Esophagus muscularis mucosa (tissue), 4 donors: ENCODE results near the gene REEP6. TPM values are rescaled to one million over a fixed set of nuclear protein-coding genes. Genes with fewer than 3 reads are reported as not detected.

Source experiments
- DNase-seq: peaks from one replicate; pipeline ENCODE4 v3.0.0-alpha.2; 2017; ENCODE audit errors: extremely low spot score
- H3K27ac ChIP-seq, 4 donors: fragments of 200-600 bp; sonication (generic); replicated peaks in 1 of 4; 1 replicate in 3 of 4; 2 replicates in 1 of 4; pipeline ENCODE4 v1.5.1; 2016 to 2019; ENCODE audit warnings: mild to moderate bottlenecking in 1 of 4
- H3K27me3 ChIP-seq, 4 donors: fragments of 200-600 bp; sonication (generic); one replicate each; pipeline versions ENCODE4 v1.5.1 to v1.6.0; 2016 to 2019
- H3K36me3 ChIP-seq, 4 donors: fragments of 200-600 bp; sonication (generic); one replicate each; pipeline ENCODE4 v1.5.1; 2016 to 2019
- H3K4me1 ChIP-seq, 4 donors: fragments of 200-600 bp; sonication (generic); one replicate each; pipeline ENCODE4 v1.5.1; 2016 to 2019
- H3K4me3 ChIP-seq, 4 donors: fragments of 200-600 bp; sonication (generic); 1 replicate in 2 of 4; 2 replicates in 2 of 4; pipeline ENCODE4 v1.5.1; 2016 to 2019; ENCODE audit warnings: mild to moderate bottlenecking in 4 of 4, moderate library complexity in 1 of 4
- H3K9me3 ChIP-seq, 4 donors: fragments of 200-600 bp; sonication (generic); 1 replicate in 3 of 4; 2 replicates in 1 of 4; pipeline ENCODE4 v1.5.1; 2016 to 2019
- EP300 ChIP-seq: sonication (generic); formaldehyde crosslinking; IDR thresholded peaks from one replicate; pipeline ENCODE4 v1.6.1; 2017; ENCODE audit warnings: antibody characterized with exemption
- POLR2A ChIP-seq: fragments of 450-650 bp; IDR thresholded peaks from one replicate; pipeline ENCODE4 v1.6.1; 2017; ENCODE audit warnings: antibody characterized with exemption, moderate library complexity, mild to moderate bottlenecking, low read depth
- POLR2AphosphoS5 ChIP-seq, 2 donors: sonication (generic); formaldehyde crosslinking; IDR thresholded peaks; one replicate each; pipeline ENCODE4 v1.6.1; 2017; ENCODE audit warnings: antibody characterized with exemption in 2 of 2
- WGBS: methylation state at CpG from one replicate; pipeline ENCODE4 v1.1.5; 2018; 5-methylcytosine and 5-hydroxymethylcytosine counted together
- intact Hi-C: fragments of 100-400 bp; cut with DNase I; formaldehyde crosslinking; loops from one replicate; pipeline ENCODE4 v1.15.1; 2023
- total RNA-seq, 4 donors: library from RNA; depleted of rRNA; stranded (reverse); fragments of >200 nt; gene quantifications; one replicate each; pipeline versions ENCODE4 v1.1.0 to v1.2.1, GENCODE V29; 2016
- TF ChIP-seq, protein P1 (sequence below), 3 experiments: fragments of 200-600 bp in 2 of 3; fragments of 450-650 bp in 1 of 3; sonication (generic) in 2 of 3; IDR thresholded peaks; one replicate each; pipeline ENCODE4 v1.5.1; 2017 to 2019; ENCODE audit warnings: antibody characterized with exemption in 3 of 3, mild to moderate bottlenecking in 2 of 3, moderate library complexity in 1 of 3

Gene REEP6
- total RNA-seq, 4 donors from 2014 or later = 0.23 to 2.3 (median 0.99) TPM; not detected in 1

DNA sequence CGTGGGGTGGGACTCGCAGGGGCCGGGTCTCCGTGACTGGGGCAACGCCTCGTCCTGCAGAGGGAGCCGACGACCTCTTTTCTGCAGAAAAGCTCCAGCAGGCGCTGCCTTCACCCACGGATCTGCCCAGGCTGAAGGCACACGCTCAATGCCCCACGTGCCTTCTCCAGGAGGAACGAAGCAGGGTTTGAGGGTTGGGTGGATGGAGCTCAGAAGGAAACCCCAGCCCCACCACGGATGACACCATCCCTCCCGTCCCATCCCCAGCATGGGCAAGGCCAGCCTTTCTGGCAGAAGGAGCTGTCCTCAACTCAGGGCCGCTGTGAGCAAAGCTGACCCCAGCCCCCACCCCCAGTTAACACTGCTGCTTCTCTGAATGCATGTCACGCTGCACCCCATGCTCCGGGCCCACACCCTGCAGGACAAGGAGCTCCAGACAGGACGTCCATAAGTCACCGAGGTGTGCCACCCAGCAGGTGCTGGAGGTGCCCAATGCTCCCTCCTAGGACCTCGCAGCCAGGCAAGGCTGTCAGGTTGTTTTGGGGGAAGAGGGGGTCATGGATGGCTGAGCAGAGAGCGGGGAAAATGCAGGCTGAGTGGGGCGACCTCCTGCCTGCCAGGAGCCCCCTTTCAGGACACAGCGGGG is 19.3 kb upstream of the REEP6 start:
- intact Hi-C loops = no loop called here
- TF ChIP-seq POLR2AphosphoS5 (IDR thresholded peaks at IDR 0.05) (no peak), POLR2A (no peak)
- TF ChIP-seq, protein P1, sequence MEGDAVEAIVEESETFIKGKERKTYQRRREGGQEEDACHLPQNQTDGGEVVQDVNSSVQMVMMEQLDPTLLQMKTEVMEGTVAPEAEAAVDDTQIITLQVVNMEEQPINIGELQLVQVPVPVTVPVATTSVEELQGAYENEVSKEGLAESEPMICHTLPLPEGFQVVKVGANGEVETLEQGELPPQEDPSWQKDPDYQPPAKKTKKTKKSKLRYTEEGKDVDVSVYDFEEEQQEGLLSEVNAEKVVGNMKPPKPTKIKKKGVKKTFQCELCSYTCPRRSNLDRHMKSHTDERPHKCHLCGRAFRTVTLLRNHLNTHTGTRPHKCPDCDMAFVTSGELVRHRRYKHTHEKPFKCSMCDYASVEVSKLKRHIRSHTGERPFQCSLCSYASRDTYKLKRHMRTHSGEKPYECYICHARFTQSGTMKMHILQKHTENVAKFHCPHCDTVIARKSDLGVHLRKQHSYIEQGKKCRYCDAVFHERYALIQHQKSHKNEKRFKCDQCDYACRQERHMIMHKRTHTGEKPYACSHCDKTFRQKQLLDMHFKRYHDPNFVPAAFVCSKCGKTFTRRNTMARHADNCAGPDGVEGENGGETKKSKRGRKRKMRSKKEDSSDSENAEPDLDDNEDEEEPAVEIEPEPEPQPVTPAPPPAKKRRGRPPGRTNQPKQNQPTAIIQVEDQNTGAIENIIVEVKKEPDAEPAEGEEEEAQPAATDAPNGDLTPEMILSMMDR (IDR thresholded peaks at IDR 0.05) = no peak
- Histone ChIP-seq H3K4me1 (peaks cover 51 to 88% (median 76%) of the 10 kb centered on the region in 4 donors), H3K9me3 (no peaks in the 10 kb centered on the region), H3K27me3 (peaks cover 32 to 91% (median 60%) of the 10 kb centered on the region in 4 donors), H3K4me3 (peak overlapping the region in 3 of 4 donors; percentile 49 to 59 (median 49)), H3K36me3 (peaks cover 0 to 29% (median 16%) of the 10 kb centered on the region in 4 donors), H3K27ac (no peak overlapping the region)
- 40% methylated on average over 15 of the region's 24 CpGs for WGBS
- no peak for DNase-seq

DNA sequence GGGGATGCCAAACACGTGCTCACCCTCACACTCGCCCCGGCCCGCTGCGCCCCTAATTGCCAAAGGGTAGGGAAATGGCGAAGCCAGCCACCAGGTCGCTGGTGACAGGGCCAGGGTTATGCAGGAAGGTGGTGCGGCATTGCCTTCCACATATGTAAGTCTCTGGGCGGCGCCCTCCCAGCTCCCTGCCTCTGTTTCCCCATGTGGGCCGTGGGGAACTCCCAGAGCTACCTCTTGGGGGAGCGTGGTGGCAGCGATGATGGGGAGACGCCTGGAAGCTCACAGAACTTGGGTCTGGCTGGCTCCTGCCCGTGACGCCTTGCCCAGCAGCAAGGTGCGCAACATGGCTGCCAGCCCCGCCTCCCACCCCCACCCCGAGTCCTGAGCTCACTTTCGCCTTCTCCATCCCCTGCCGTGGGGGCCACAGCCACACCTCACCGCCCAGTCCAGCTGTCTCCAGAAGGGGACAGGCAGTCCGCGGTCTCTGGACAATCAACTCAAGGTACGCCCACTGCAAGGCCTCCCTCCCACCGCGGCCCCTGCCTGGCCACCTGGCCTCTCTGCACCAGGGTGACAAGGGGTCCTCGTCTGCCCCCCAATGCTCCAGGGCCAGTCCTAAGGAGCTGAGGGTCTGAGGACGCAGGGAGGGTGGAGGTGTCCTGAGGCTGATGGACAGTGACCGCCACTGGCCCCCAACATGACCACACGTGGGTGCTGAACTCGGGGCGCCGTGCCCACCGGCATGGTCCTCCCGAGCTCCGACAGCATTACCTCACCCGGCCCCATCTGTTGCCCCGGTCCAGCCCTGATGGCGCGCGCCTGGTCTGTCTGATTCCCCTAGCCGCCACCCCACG is 18.5 kb upstream of the REEP6 start:
- WGBS = 63% methylated on average over 12 of the region's 44 CpGs
- Histone ChIP-seq H3K27me3 (peaks cover 32 to 83% (median 54%) of the 10 kb centered on the region in 4 donors), H3K4me3 (no peak overlapping the region), H3K36me3 (peaks cover 0 to 37% (median 16%) of the 10 kb centered on the region in 4 donors), H3K27ac (no peak overlapping the region), H3K4me1 (peaks cover 43 to 85% (median 73%) of the 10 kb centered on the region in 4 donors), H3K9me3 (no peaks in the 10 kb centered on the region)
- DNase-seq = no peak
- no peak for TF ChIP-seq POLR2AphosphoS5 (IDR thresholded peaks at IDR 0.05)
- TF ChIP-seq, protein P1 (IDR thresholded peaks at IDR 0.05) = no peak
- TF ChIP-seq EP300 = no peak
- no peak for TF ChIP-seq POLR2A
- intact Hi-C loops = no loop called here

DNA sequence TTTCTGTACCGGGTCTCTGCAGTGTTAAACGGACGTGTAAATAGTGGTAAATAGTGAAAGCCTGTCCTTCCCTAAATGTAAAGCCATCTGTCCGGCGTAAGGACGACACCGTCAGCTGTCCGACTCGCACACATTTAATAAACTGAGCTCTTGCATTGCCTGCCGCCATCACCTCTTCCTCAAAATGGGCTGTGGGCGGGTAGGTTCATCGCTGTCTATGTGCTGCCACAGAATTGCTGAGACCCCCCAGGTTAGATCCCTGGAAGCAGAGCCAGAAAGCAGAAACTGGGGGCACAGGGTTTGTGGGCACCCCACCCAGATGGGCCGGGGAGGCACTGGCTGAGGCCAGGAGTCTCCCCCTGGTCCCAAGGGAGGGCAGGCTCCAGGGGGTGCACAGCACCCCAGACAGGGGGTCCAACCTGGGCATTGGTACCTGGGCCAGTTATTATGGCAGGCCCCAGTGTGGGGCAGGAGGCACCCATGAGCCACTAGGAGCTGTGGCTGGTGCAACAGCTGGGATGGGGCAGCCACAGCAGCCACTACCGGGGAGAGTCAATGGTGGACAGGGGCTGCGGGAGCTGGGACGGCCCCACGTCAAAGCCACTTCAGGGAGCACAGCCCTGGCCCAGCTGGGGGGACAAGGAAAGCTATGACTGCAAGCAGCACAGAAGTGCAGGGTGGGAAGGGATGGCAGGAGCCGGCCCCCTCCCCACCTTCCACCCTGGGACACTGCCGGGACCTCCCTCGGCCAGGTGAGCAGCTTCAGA is 17.7 kb upstream of the REEP6 start:
- 78% methylated on average over 20 of the region's 20 CpGs for WGBS
- H3K27me3 ChIP-seq = peaks cover 32 to 74% (median 46%) of the 10 kb centered on the region in 4 donors
- intact Hi-C loops = no loop called here

More for the DNA sequence above, 17.7 kb upstream of the REEP6 start:
- peaks cover 41 to 85% (median 73%) of the 10 kb centered on the region in 4 donors for H3K4me1 ChIP-seq
- no peaks in the 10 kb centered on the region for H3K9me3 ChIP-seq
- H3K27ac ChIP-seq = no peak overlapping the region
- H3K36me3 ChIP-seq = peaks cover 0 to 37% (median 16%) of the 10 kb centered on the region in 4 donors
- H3K4me3 ChIP-seq = no peak overlapping the region
- no peak for DNase-seq
- TF ChIP-seq POLR2A = no peak
- TF ChIP-seq, protein P1 (IDR thresholded peaks at IDR 0.05) = no peak
- no peak for TF ChIP-seq POLR2AphosphoS5 (IDR thresholded peaks at IDR 0.05)
- no peak for TF ChIP-seq EP300
